NCI-H446 (cell line): ENCODE data around the gene RUSC2.
"Not testable (repeated sequence)": the region's sequence is repeated elsewhere in the genome, so short reads cannot be mapped to it uniquely, and the experiment has no call there.

Experiments used
- DNase-seq, 2 experiments: peaks; one replicate each; lab custom pipeline; 2025; lab: John Stamatoyannopoulos, UW

The RUSC2 gene

GRCh38 chr9:35495984-35496383 lies 6.1 kb downstream of the RUSC2 start:
- DNase-seq: no peak

- DNase-seq: not testable (repeated sequence)
Measured at GRCh38 chr9:35498245-35498644, 8.3 kb downstream of the RUSC2 start.

- DNase-seq: no peak
Measured at GRCh38 chr9:35499029-35499700, 9.3 kb downstream of the RUSC2 start.

GRCh38 chr9:35499701-35500030 lies 9.8 kb downstream of the RUSC2 start:
- DNase-seq: no peak

GRCh38 chr9:35500130-35500748 lies 10.3 kb downstream of the RUSC2 start:
- DNase-seq: no peak

GRCh38 chr9:35501946-35502345 lies 12.0 kb downstream of the RUSC2 start:
- DNase-seq: no peak

GRCh38 chr9:35506359-35506758 lies 16.4 kb downstream of the RUSC2 start:
- no peak for DNase-seq

GRCh38 chr9:35508069-35508468 lies 18.2 kb downstream of the RUSC2 start:
- no peak for DNase-seq

GRCh38 chr9:35510383-35510753 lies 20.5 kb downstream of the RUSC2 start:
- DNase-seq: no peak

GRCh38 chr9:35510754-35511428 lies 21.0 kb downstream of the RUSC2 start:
- DNase-seq: peak in 1 of 2 experiments; percentile 63

GRCh38 chr9:35511453-35511852 lies 21.5 kb downstream of the RUSC2 start:
- no peak for DNase-seq

GRCh38 chr9:35515766-35516165 lies 25.9 kb downstream of the RUSC2 start:
- DNase-seq: no peak

- no peak for DNase-seq
Measured at GRCh38 chr9:35516479-35516878, 26.6 kb downstream of the RUSC2 start.

GRCh38 chr9:35517131-35517530 lies 27.2 kb downstream of the RUSC2 start:
- DNase-seq: no peak

- DNase-seq: no peak
Measured at GRCh38 chr9:35517552-35518224, 27.8 kb downstream of the RUSC2 start.

- DNase-seq: no peak
Measured at GRCh38 chr9:35518225-35518821, 28.4 kb downstream of the RUSC2 start.

- DNase-seq: no peak
Measured at GRCh38 chr9:35518981-35519679, 29.2 kb downstream of the RUSC2 start.

- DNase-seq: no peak
Measured at GRCh38 chr9:35519692-35520363, 29.9 kb downstream of the RUSC2 start.

- no peak for DNase-seq
Measured at GRCh38 chr9:35520364-35520710, 30.4 kb downstream of the RUSC2 start.

GRCh38 chr9:35521708-35522107 lies 31.8 kb downstream of the RUSC2 start:
- no peak for DNase-seq

- no peak for DNase-seq
Measured at GRCh38 chr9:35522187-35522586, 32.3 kb downstream of the RUSC2 start.
